ENCODE data around the gene TCAP. TPM values are rescaled to one million over a fixed set of nuclear protein-coding genes. Genes with fewer than 3 reads are reported as not detected.

Gene TCAP
- total and polyA plus RNA-seq, 9 donors, result 212 to 460 (median 328) TPM

- Histone ChIP-seq H3K4me1 (ENCODE audit: control insufficient read depth, insufficient read depth, low read length) (peaks cover 73% of the 10 kb centered on the region), H3K27me3 (ENCODE audit: control insufficient read depth, insufficient read depth, low read length) (peaks cover 54% of the 10 kb centered on the region), H3K9me3 (replicated peaks; ENCODE audit: control insufficient read depth, low read depth, low read length) (no peaks in the 10 kb centered on the region), H3K36me3 (ENCODE audit: control insufficient read depth, insufficient read depth, low read length) (peaks cover 12% of the 10 kb centered on the region), H3K4me3 (ENCODE audit: low read length) (peak overlapping the region; percentile 52), H3K27ac (ENCODE audit: low read length) (peak overlapping the region; percentile 95)
- DNase-seq, result no peak
- 26% methylated on average over 2 of the region's 2 CpGs for WGBS (ENCODE audit: insufficient coverage)
Observed at GRCh38 chr17:39666231-39666600, 1.1 kb downstream of the TCAP start.

GRCh38 chr17:39666601-39667261, 1.6 kb downstream of the TCAP start:
- peak; percentile 66 for DNase-seq
- peaks cover 8% of the 10 kb centered on the region for H3K36me3 ChIP-seq (ENCODE audit: control insufficient read depth, insufficient read depth, low read length)
- no peaks in the 10 kb centered on the region for H3K9me3 ChIP-seq (replicated peaks; ENCODE audit: control insufficient read depth, low read depth, low read length)
- 66% methylated on average over 6 of the region's 11 CpGs for WGBS (ENCODE audit: insufficient coverage)
- H3K27me3 ChIP-seq (ENCODE audit: control insufficient read depth, insufficient read depth, low read length), result peaks cover 57% of the 10 kb centered on the region
- peak overlapping the region; percentile 52 for H3K4me3 ChIP-seq (ENCODE audit: low read length)
- peaks cover 74% of the 10 kb centered on the region for H3K4me1 ChIP-seq (ENCODE audit: control insufficient read depth, insufficient read depth, low read length)
- H3K27ac ChIP-seq (ENCODE audit: low read length), result peak overlapping the region; percentile 95

- H3K27me3 ChIP-seq (ENCODE audit: control insufficient read depth, insufficient read depth, low read length), result peaks cover 59% of the 10 kb centered on the region
- H3K9me3 ChIP-seq (replicated peaks; ENCODE audit: control insufficient read depth, low read depth, low read length), result no peaks in the 10 kb centered on the region
- peak overlapping the region; percentile 52 for H3K4me3 ChIP-seq (ENCODE audit: low read length)
- peaks cover 5% of the 10 kb centered on the region for H3K36me3 ChIP-seq (ENCODE audit: control insufficient read depth, insufficient read depth, low read length)
- peaks cover 72% of the 10 kb centered on the region for H3K4me1 ChIP-seq (ENCODE audit: control insufficient read depth, insufficient read depth, low read length)
- 4% methylated on average over 39 of the region's 49 CpGs for WGBS (ENCODE audit: insufficient coverage)
- DNase-seq, result no peak
- peak overlapping the region; percentile 95 for H3K27ac ChIP-seq (ENCODE audit: low read length)
Observed at GRCh38 chr17:39667262-39667944, 2.3 kb downstream of the TCAP start.

- H3K27ac ChIP-seq (ENCODE audit: low read length), result peak within 1 kb of the TSS; percentile 95
- peaks cover 3% of the 10 kb centered on the region for H3K36me3 ChIP-seq (ENCODE audit: control insufficient read depth, insufficient read depth, low read length)
- WGBS (ENCODE audit: insufficient coverage), result under 1% methylated on average over 77 of the region's 85 CpGs
- DNase-seq, result peak; percentile 71
- H3K27me3 ChIP-seq (ENCODE audit: control insufficient read depth, insufficient read depth, low read length), result peaks cover 59% of the 10 kb centered on the region
- peaks cover 65% of the 10 kb centered on the region for H3K4me1 ChIP-seq (ENCODE audit: control insufficient read depth, insufficient read depth, low read length)
- no peaks in the 10 kb centered on the region for H3K9me3 ChIP-seq (replicated peaks; ENCODE audit: control insufficient read depth, low read depth, low read length)
- H3K4me3 ChIP-seq (ENCODE audit: low read length), result peak within 1 kb of the TSS; percentile 52
Observed at GRCh38 chr17:39667945-39668924, 3.1 kb downstream of the TCAP start, which contains the start of gene PNMT. Gene PNMT, plus strand, starts transcription at chr17:39668453. Its CDS starts 23 bp downstream, at chr17:39668476.

GRCh38 chr17:39669897-39670735, 5.0 kb downstream of the TCAP start:
- H3K36me3 ChIP-seq (ENCODE audit: control insufficient read depth, insufficient read depth, low read length), result no peaks in the 10 kb centered on the region
- WGBS (ENCODE audit: insufficient coverage), result 90% methylated on average over 16 of the region's 23 CpGs
- H3K27me3 ChIP-seq (ENCODE audit: control insufficient read depth, insufficient read depth, low read length), result peaks cover 59% of the 10 kb centered on the region
- no peak overlapping the region for H3K4me3 ChIP-seq (ENCODE audit: low read length)
- peaks cover 54% of the 10 kb centered on the region for H3K4me1 ChIP-seq (ENCODE audit: control insufficient read depth, insufficient read depth, low read length)
- H3K27ac ChIP-seq (ENCODE audit: low read length), result no peak overlapping the region
- no peaks in the 10 kb centered on the region for H3K9me3 ChIP-seq (replicated peaks; ENCODE audit: control insufficient read depth, low read depth, low read length)
- DNase-seq, result no peak

GRCh38 chr17:39670746-39671145, 5.6 kb downstream of the TCAP start:
- no peak overlapping the region for H3K27ac ChIP-seq (ENCODE audit: low read length)
- H3K9me3 ChIP-seq (replicated peaks; ENCODE audit: control insufficient read depth, low read depth, low read length), result no peaks in the 10 kb centered on the region
- peaks cover 58% of the 10 kb centered on the region for H3K27me3 ChIP-seq (ENCODE audit: control insufficient read depth, insufficient read depth, low read length)
- no peak overlapping the region for H3K4me3 ChIP-seq (ENCODE audit: low read length)
- no peak for DNase-seq
- 47% methylated on average over 2 of the region's 4 CpGs for WGBS (ENCODE audit: insufficient coverage)
- peaks cover 55% of the 10 kb centered on the region for H3K4me1 ChIP-seq (ENCODE audit: control insufficient read depth, insufficient read depth, low read length)
- H3K36me3 ChIP-seq (ENCODE audit: control insufficient read depth, insufficient read depth, low read length), result no peaks in the 10 kb centered on the region

- H3K27me3 ChIP-seq (ENCODE audit: control insufficient read depth, insufficient read depth, low read length), result peaks cover 47% of the 10 kb centered on the region
- H3K27ac ChIP-seq (ENCODE audit: low read length), result no peak overlapping the region
Observed at GRCh38 chr17:39671651-39672521, 6.7 kb downstream of the TCAP start.

GRCh38 chr17:39672522-39673334, 7.6 kb downstream of the TCAP start:
- 67% methylated on average over 14 of the region's 15 CpGs for WGBS (ENCODE audit: insufficient coverage)
- DNase-seq, result no peak
- H3K27ac ChIP-seq (ENCODE audit: low read length), result no peak overlapping the region
- peaks cover 38% of the 10 kb centered on the region for H3K27me3 ChIP-seq (ENCODE audit: control insufficient read depth, insufficient read depth, low read length)
- H3K9me3 ChIP-seq (replicated peaks; ENCODE audit: control insufficient read depth, low read depth, low read length), result no peaks in the 10 kb centered on the region
- H3K36me3 ChIP-seq (ENCODE audit: control insufficient read depth, insufficient read depth, low read length), result peaks cover 9% of the 10 kb centered on the region
- H3K4me3 ChIP-seq (ENCODE audit: low read length), result no peak overlapping the region
- peaks cover 55% of the 10 kb centered on the region for H3K4me1 ChIP-seq (ENCODE audit: control insufficient read depth, insufficient read depth, low read length)

More at GRCh38 chr17:39671651-39672521, 6.7 kb downstream of the TCAP start:
- H3K4me1 ChIP-seq (ENCODE audit: control insufficient read depth, insufficient read depth, low read length), result peaks cover 55% of the 10 kb centered on the region
- H3K36me3 ChIP-seq (ENCODE audit: control insufficient read depth, insufficient read depth, low read length), result peaks cover 3% of the 10 kb centered on the region
- 72% methylated on average over 14 of the region's 19 CpGs for WGBS (ENCODE audit: insufficient coverage)
- H3K4me3 ChIP-seq (ENCODE audit: low read length), result no peak overlapping the region
- H3K9me3 ChIP-seq (replicated peaks; ENCODE audit: control insufficient read depth, low read depth, low read length), result no peaks in the 10 kb centered on the region
- no peak for DNase-seq

Data from muscle of leg (tissue), 11 donors.